SK-N-SH (cell line): ENCODE data around the gene ANXA7. TPM values are rescaled to one million over a fixed set of nuclear protein-coding genes. Genes with fewer than 3 reads are reported as not detected.

Experiments
- CTCF ChIA-PET: fragments of 300-600, 350-600 bp; formaldehyde crosslinking; extraction: SDS; loops from one replicate; lab custom pipeline; 2021; lab: Yijun Ruan, JAX
- POLR2A ChIA-PET: fragments of 350-600 bp; sonication (Branson Sonifier 250); formaldehyde crosslinking; extraction: SDS; loops from one replicate; lab custom pipeline; 2020; ENCODE audit warnings: antibody characterized with exemption, inconsistent platforms; lab: Yijun Ruan, JAX
- DNase-seq: peaks from one replicate; pipeline ENCODE4 v3.0.0; 2012
- H2AFZ ChIP-seq: fragments of 200-600 bp; sonication (generic); 2 replicates; pipeline ENCODE4 v1.8.1; 2016; ENCODE audit warnings: antibody characterized with exemption, mild to moderate bottlenecking, low read depth
- H3F3A ChIP-seq: fragments of 200-600 bp; sonication (generic); replicated peaks from 2 replicates; pipeline ENCODE3; 2016; ENCODE audit warnings: antibody characterized with exemption, mild to moderate bottlenecking; ENCODE audit not compliant: insufficient read depth
- H3K27ac ChIP-seq, 2 experiments: fragments of 200-500 bp in 1 of 2; fragments of 200-600 bp in 1 of 2; sonication (Bioruptor generic) in 1 of 2; sonication (generic), shearing (Covaris generic) in 1 of 2; 2 replicates each; pipeline versions ENCODE4 v1.5.1 to v1.6.1; 2014 to 2016; ENCODE audit warnings: low read depth in 2 of 2, inconsistent platforms in 1 of 2, low read length in 1 of 2, mild to moderate bottlenecking in 1 of 2, mixed read lengths in 1 of 2
- H3K27me3 ChIP-seq: fragments of 200-600 bp; sonication (generic), shearing (Covaris generic); 2 replicates; pipeline ENCODE4 v1.6.1; 2016; ENCODE audit warnings: mixed run types; ENCODE audit not compliant: insufficient read depth
- H3K36me3 ChIP-seq, 2 experiments: fragments of 200-500 bp in 1 of 2; fragments of 200-600 bp in 1 of 2; sonication (Bioruptor generic) in 1 of 2; sonication (generic) in 1 of 2; replicated peaks in 1 of 2; 2 replicates each; pipeline versions ENCODE3 to v1.5.1; 2014 to 2016; ENCODE audit warnings: low read length in 1 of 2, mild to moderate bottlenecking in 1 of 2; ENCODE audit not compliant: insufficient read depth in 2 of 2, control insufficient read depth in 1 of 2
- H3K4me1 ChIP-seq, 2 experiments: fragments of 200-500 bp in 1 of 2; fragments of 200-600 bp in 1 of 2; sonication (Bioruptor generic) in 1 of 2; sonication (generic), shearing (Covaris generic) in 1 of 2; 2 replicates each; pipeline versions ENCODE4 v1.5.1 to v1.6.1; 2014 to 2016; ENCODE audit warnings: low read depth in 1 of 2, low read length in 1 of 2, mixed run types in 1 of 2; ENCODE audit not compliant: insufficient read depth in 2 of 2, control insufficient read depth in 1 of 2
- H3K4me2 ChIP-seq: fragments of 200-600 bp; sonication (generic), shearing (Covaris generic); 2 replicates; pipeline ENCODE4 v1.6.1; 2017; ENCODE audit warnings: mixed run types
- H3K4me3 ChIP-seq, 2 experiments: fragments of 200-500 bp in 1 of 2; fragments of 200-600 bp in 1 of 2; sonication (Bioruptor generic) in 1 of 2; sonication (generic), shearing (Covaris generic) in 1 of 2; 2 replicates each; pipeline versions ENCODE4 v1.5.1 to v1.8.1; 2014 to 2016; ENCODE audit warnings: low read depth in 2 of 2, inconsistent platforms in 1 of 2, low read length in 1 of 2, mild to moderate bottlenecking in 1 of 2, mixed read lengths in 1 of 2, moderate library complexity in 1 of 2
- H3K79me2 ChIP-seq: fragments of 200-600 bp; sonication (generic); 2 replicates; pipeline ENCODE4 v1.8.1; 2017; ENCODE audit warnings: mild to moderate bottlenecking; ENCODE audit not compliant: insufficient read depth
- H3K9ac ChIP-seq: fragments of 200-600 bp; sonication (generic); 2 replicates; pipeline ENCODE4 v1.6.1; 2017; ENCODE audit warnings: mixed run types
- H3K9me2 ChIP-seq: fragments of 200-600 bp; sonication (generic); 2 replicates; pipeline ENCODE4 v1.6.1; 2017; ENCODE audit warnings: mixed run types
- H3K9me3 ChIP-seq: fragments of 200-600 bp; sonication (generic); 2 replicates; pipeline ENCODE4 v1.6.1; 2017; ENCODE audit warnings: mixed run types, mild to moderate bottlenecking, moderate library complexity
- H4K20me1 ChIP-seq: fragments of 200-600 bp; sonication (generic); 2 replicates; pipeline ENCODE4 v1.6.1; 2017; ENCODE audit warnings: mild to moderate bottlenecking, mixed run types; ENCODE audit not compliant: insufficient read depth
- CHD2 ChIP-seq: fragments of 150-350 bp; IDR thresholded peaks from 2 replicates; pipeline ENCODE4 v1.6.1; 2018; ENCODE audit warnings: low read length; ENCODE audit not compliant: partially characterized antibody
- CTCF ChIP-seq: fragments of 200-600 bp; sonication (generic); IDR thresholded peaks from 2 replicates; pipeline ENCODE4 v1.6.1; 2017; ENCODE audit warnings: antibody characterized with exemption, mild to moderate bottlenecking, moderate library complexity
- EZH2phosphoT487 ChIP-seq: fragments of 200-600 bp; sonication (generic); IDR thresholded peaks from 2 replicates; pipeline ENCODE4 v1.6.1; 2017; ENCODE audit warnings: low read depth, mixed run types, mild to moderate bottlenecking, antibody characterized with exemption, moderate library complexity, borderline replicate concordance
- FOXJ3 ChIP-seq: sonication (generic); formaldehyde crosslinking; IDR thresholded peaks from 2 replicates; pipeline ENCODE4 v1.5.1; 2020; ENCODE audit warnings: mild to moderate bottlenecking, missing genetic modification reagents
- FOXM1 ChIP-seq: IDR thresholded peaks from 2 replicates; pipeline ENCODE4 v1.4.0; 2012; ENCODE audit warnings: low read depth, mild to moderate bottlenecking
- GABPA ChIP-seq: IDR thresholded peaks from 2 replicates; pipeline ENCODE4 v1.4.0; 2012; ENCODE audit warnings: low read depth, mild to moderate bottlenecking
- GATA2 ChIP-seq: sonication (generic); formaldehyde crosslinking; IDR thresholded peaks from 2 replicates; pipeline ENCODE4 v1.5.0; 2020; ENCODE audit warnings: mild to moderate bottlenecking, missing genetic modification reagents
- JUND ChIP-seq: IDR thresholded peaks from 2 replicates; pipeline ENCODE4 v1.4.0; 2012
- MAX ChIP-seq: IDR thresholded peaks from 2 replicates; pipeline ENCODE4 v1.4.0; 2012; ENCODE audit warnings: low read depth
- MEF2A ChIP-seq: IDR thresholded peaks from 2 replicates; pipeline ENCODE4 v1.4.0; 2012; ENCODE audit warnings: low read depth, borderline replicate concordance
- NFIC ChIP-seq: IDR thresholded peaks from 2 replicates; pipeline ENCODE4 v1.4.0; 2012; ENCODE audit warnings: borderline replicate concordance
- NRF1 ChIP-seq: IDR thresholded peaks from 2 replicates; pipeline ENCODE4 v1.6.1; 2012; ENCODE audit warnings: low read depth, mild to moderate bottlenecking, low read length
- POLR2AphosphoS5 ChIP-seq: IDR thresholded peaks from 2 replicates; pipeline ENCODE4 v1.6.1; 2012; ENCODE audit warnings: low read depth, low read length
- REST ChIP-seq: IDR thresholded peaks from 2 replicates; pipeline ENCODE4 v1.6.1; 2012; ENCODE audit warnings: mild to moderate bottlenecking, low read depth, low read length, moderate library complexity
- SMC3 ChIP-seq: IDR thresholded peaks from 2 replicates; pipeline ENCODE4 v1.6.1; 2012; ENCODE audit warnings: low read depth, low read length, improper control_type of control experiment
- TAF1 ChIP-seq: IDR thresholded peaks from 2 replicates; pipeline ENCODE4 v1.6.1; 2012; ENCODE audit warnings: low read depth, mild to moderate bottlenecking, low read length, moderate library complexity, borderline replicate concordance
- TCF12 ChIP-seq: IDR thresholded peaks from 2 replicates; pipeline ENCODE4 v1.4.0; 2012
- TEAD4 ChIP-seq: IDR thresholded peaks from 2 replicates; pipeline ENCODE4 v1.4.0; 2012; ENCODE audit warnings: mild to moderate bottlenecking, borderline replicate concordance; ENCODE audit not compliant: insufficient read depth
- YY1 ChIP-seq: IDR thresholded peaks from 2 replicates; pipeline ENCODE4 v1.4.0; 2012; ENCODE audit warnings: low read depth, mild to moderate bottlenecking
- ZBTB33 ChIP-seq: IDR thresholded peaks from 2 replicates; pipeline ENCODE4 v1.4.0; 2012; ENCODE audit warnings: low read depth, borderline replicate concordance
- WGBS: methylation state at CpG from one replicate; pipeline ENCODE4 v1.1.6; 2017; ENCODE audit warnings: low lambda C conversion rate; 5-methylcytosine and 5-hydroxymethylcytosine counted together
- polyA plus RNA-seq, 3 experiments: library from polyadenylated mRNA; depleted of rRNA; stranded (reverse); fragments of >200 nt; gene quantifications; 2 replicates each; pipeline ENCODE4 v1.2.3, GENCODE V29; 2012

The ANXA7 gene
- polyA plus RNA-seq, 1 of the 3 experiments (the other 2 are of a cell fraction): 65.7 TPM

GRCh38 chr10:73439055-73439454, 25.2 kb upstream of the ANXA7 start:
- no peak for DNase-seq
- no peak overlapping the region for H3K9ac ChIP-seq
- peaks cover 0 to 14% of the 10 kb centered on the region in 2 experiments; a peak in 1 of 4 replicates for H3K4me1 ChIP-seq
- POLR2A ChIA-PET: no interaction called here
- peaks cover 42 to 48% of the 10 kb centered on the region in 2 experiments for H3K36me3 ChIP-seq
- H3K4me3 ChIP-seq: no peak overlapping the region
- H3K9me3 ChIP-seq: no peaks in the 10 kb centered on the region
- H3K27me3 ChIP-seq: no peaks in the 10 kb centered on the region
- H3K4me2 ChIP-seq: no peak overlapping the region
- CTCF ChIA-PET: no interaction called here
- H4K20me1 ChIP-seq: no peaks in the 10 kb centered on the region
- no peaks in the 10 kb centered on the region for H3K9me2 ChIP-seq
- H3K27ac ChIP-seq: peak overlapping the region in 1 of 2 experiments; percentile 31; a peak in 2 of 4 replicates
- no peaks in the 10 kb centered on the region for H3K79me2 ChIP-seq
- peaks cover 16% of the 10 kb centered on the region for H3F3A ChIP-seq
- H2AFZ ChIP-seq: no peak overlapping the region
- 93% methylated on average over 1 of the region's 1 CpG for WGBS
- TF ChIP-seq MAX (no peak), JUND (no peak), CTCF (no peak), NFIC (no peak), TEAD4 (no peak), REST (no peak), ZBTB33 (no peak), FOXM1 (no peak), FOXJ3 (CRISPR knock-in tag) (no peak), TAF1 (no peak), MEF2A (no peak), POLR2AphosphoS5 (no peak), GATA2 (CRISPR knock-in tag) (no peak), SMC3 (no peak), EZH2phosphoT487 (no peak), CHD2 (no peak), YY1 (no peak), NRF1 (no peak), TCF12 (no peak), GABPA (no peak)
